Measurements from ENCODE around the gene S100A8.

S100A8 gene

GRCh38 chr1:153342178-153342577, 48.7 kb downstream of the S100A8 start:
- no peak for TF ChIP-seq CTCF (IDR thresholded peaks at IDR 0.05; ENCODE audit: unreplicated experiment in 3 of 3)
- Mint-ChIP-seq H3K27me3 (ENCODE audit: low read depth) (peaks cover 42% of the 10 kb centered on the region), H3K27ac (no peak overlapping the region), H3K36me3 (ENCODE audit: low read depth) (no peaks in the 10 kb centered on the region), H3K4me1 (peaks cover 5% of the 10 kb centered on the region), H3K9me3 (peaks cover 3% of the 10 kb centered on the region), H3K4me3 (no peak overlapping the region)

- Mint-ChIP-seq H3K27me3 (ENCODE audit: low read depth) (peaks cover 39% of the 10 kb centered on the region), H3K4me1 (peaks cover 5% of the 10 kb centered on the region), H3K36me3 (ENCODE audit: low read depth) (no peaks in the 10 kb centered on the region), H3K4me3 (no peak overlapping the region), H3K27ac (no peak overlapping the region), H3K9me3 (peaks cover 3% of the 10 kb centered on the region)
- no peak for TF ChIP-seq CTCF (IDR thresholded peaks at IDR 0.05; ENCODE audit: unreplicated experiment in 3 of 3)
These were observed 49.4 kb downstream of the S100A8 start for GRCh38 chr1:153341431-153341934.

GRCh38 chr1:153340356-153340755, 50.5 kb downstream of the S100A8 start:
- no peak for TF ChIP-seq CTCF (IDR thresholded peaks at IDR 0.05; ENCODE audit: unreplicated experiment in 3 of 3)
- no peak overlapping the region for H3K27ac Mint-ChIP-seq
- no peaks in the 10 kb centered on the region for H3K36me3 Mint-ChIP-seq (ENCODE audit: low read depth)
- peaks cover 5% of the 10 kb centered on the region for H3K4me1 Mint-ChIP-seq
- H3K9me3 Mint-ChIP-seq = peaks cover 3% of the 10 kb centered on the region
- H3K27me3 Mint-ChIP-seq (ENCODE audit: low read depth) = peaks cover 32% of the 10 kb centered on the region
- no peak overlapping the region for H3K4me3 Mint-ChIP-seq

Data from nephron (organoid).